Adrenal gland (tissue), 12 donors: ENCODE data around the gene HOXD8. TPM values are rescaled to one million over a fixed set of nuclear protein-coding genes. Genes with fewer than 3 reads are reported as not detected.
A peak's percentile ranks its signal among the peaks of the same experiment; 100 is the strongest.

Experiments
- DNase-seq, 7 donors: peaks; one replicate each; pipeline ENCODE4 v3.0.0-alpha.2; 2019 to 2020
- H3K27ac ChIP-seq, 5 donors: fragments of 200-600 bp; sonication (generic) in 4 of 5; 1 replicate in 3 of 5; 2 replicates in 2 of 5; pipeline versions ENCODE4 v1.5.1 to v1.8.0; 2016 to 2020; ENCODE audit warnings: mild to moderate bottlenecking in 1 of 5
- H3K27me3 ChIP-seq: fragments of 200-600 bp; 2 replicates; pipeline ENCODE4 v1.8.0; 2021
- H3K36me3 ChIP-seq, 2 donors: fragments of 200-600 bp; replicated peaks in 1 of 2; 1 replicate in 1 of 2; 2 replicates in 1 of 2; pipeline versions ENCODE4 v1.5.1 to v1.8.0; 2018 to 2022
- H3K4me1 ChIP-seq, 2 donors: fragments of 200-600 bp; replicated peaks in 1 of 2; 1 replicate in 1 of 2; 2 replicates in 1 of 2; pipeline versions ENCODE4 v1.5.1 to v1.8.0; 2018 to 2021
- H3K4me3 ChIP-seq, 4 donors: fragments of 200-600 bp; sonication (generic) in 3 of 4; one replicate each; pipeline ENCODE4 v1.5.1; 2016 to 2018
- H3K9me3 ChIP-seq, 3 donors: fragments of 200-600 bp; sonication (generic) in 1 of 3; replicated peaks in 1 of 3; 1 replicate in 2 of 3; 2 replicates in 1 of 3; pipeline versions ENCODE4 v1.5.1 to v1.8.0; 2016 to 2021
- POLR2A ChIP-seq, 2 donors: fragments of 450-650 bp; IDR thresholded peaks; one replicate each; pipeline ENCODE4 v1.6.1; 2017; ENCODE audit warnings: antibody characterized with exemption in 2 of 2, mild to moderate bottlenecking in 2 of 2, moderate library complexity in 1 of 2
- WGBS, 4 donors: extraction: QIAGEN DNeasy Blood & Tissue Kit in 2 of 4; methylation state at CpG; one replicate each; pipeline versions ENCODE4 v1.1.5 to v1.1.7; 2013 to 2017; 5-methylcytosine and 5-hydroxymethylcytosine counted together
- intact Hi-C, 2 donors: fragments of 100-400 bp; cut with DNase I; formaldehyde crosslinking; loops; one replicate each; pipeline versions ENCODE4 v1.14.1 to v1.15.0; 2022 to 2023
- polyA plus RNA-seq, 3 donors: library from polyadenylated mRNA; stranded (reverse); fragments of 200-250 nt in 2 of 3; fragments of 350-450 nt in 1 of 3; fragmentation: Illumina TruSeq in 1 of 3; extraction: RNeasy Lipid Tissue Mini Kit (QIAGEN cat#74804) in 1 of 3; gene quantifications; one replicate each; pipeline ENCODE4 v1.2.3, GENCODE V29; 2013 to 2014
- total RNA-seq, 9 donors: library from RNA; depleted of rRNA in 4 of 9; stranded (reverse); fragments of >200 nt in 4 of 9; fragments of 120-200 nt in 1 of 9; fragmentation: NEBNext Ultra II Directional in 1 of 9; extraction: Animal tissue kit (Norgen Biotek cat#: 25700) in 1 of 9; gene quantifications; one replicate each; pipeline versions ENCODE4 v1.1.0 to v1.2.4, GENCODE V29; 2013 to 2023
- TF ChIP-seq, protein P1 (sequence below), 6 experiments: fragments of 450-650 bp in 4 of 6; fragments of 200-600 bp in 2 of 6; sonication (generic) in 1 of 6; IDR thresholded peaks; 1 replicate in 5 of 6; 2 replicates in 1 of 6; pipeline versions ENCODE4 v1.5.1 to v1.8.0; 2016 to 2021; ENCODE audit warnings: antibody characterized with exemption in 6 of 6, mild to moderate bottlenecking in 2 of 6, moderate library complexity in 1 of 6
- donor health status: healthy with polysubstance abuse.
- donor health status: Bipolar disorder and iron deficiency.
- donor health status: DM: yes; HTN: yes; CAD: no.
- donor health status: DM: no; HTN: no; CAD: no.
- donor health status: DM: no; HTN: no; CAD: no.
- donor health status: DM: yes; HTN: yes; CAD: no.

Gene HOXD8
- total and polyA plus RNA-seq, 12 donors: 11.3 to 46.2 (median 33.3) TPM

DNA sequence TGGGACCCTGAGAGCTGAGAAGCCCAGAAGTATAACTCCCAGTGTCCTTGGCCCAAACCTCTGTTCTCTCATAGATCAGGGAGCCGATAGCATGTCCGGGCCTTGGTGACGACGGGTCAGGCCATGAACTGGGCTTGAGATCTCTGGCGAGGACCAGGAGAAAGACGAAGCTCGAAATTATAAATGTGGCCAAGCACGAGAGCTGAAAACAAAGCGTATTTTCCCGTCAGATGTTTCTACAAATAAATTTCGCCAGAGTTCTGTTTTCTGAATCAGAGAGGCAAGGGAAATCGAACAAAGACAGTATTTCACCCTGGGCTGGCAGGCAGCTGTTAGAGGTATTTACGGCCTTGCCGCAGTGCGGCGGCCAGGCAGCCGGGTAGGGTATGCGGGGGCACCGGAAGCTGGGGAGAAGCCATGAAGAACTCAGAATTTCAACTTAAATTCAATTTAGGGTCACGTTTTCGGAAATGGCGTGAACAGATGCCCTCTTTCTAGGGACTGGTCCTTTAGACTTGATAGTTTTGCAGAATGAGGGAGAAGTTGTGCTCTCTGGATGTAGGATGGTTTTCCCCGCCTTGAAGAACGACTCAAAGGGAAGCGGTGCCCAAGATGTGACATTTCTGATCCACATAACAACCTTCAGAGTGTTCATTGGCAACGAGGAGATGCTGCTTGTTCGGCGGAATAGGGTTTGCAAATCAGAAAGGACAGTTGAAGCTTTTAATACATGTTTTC, 9.6 kb downstream of the HOXD8 start:
- Histone ChIP-seq H3K4me1 (peaks cover 31 to 46% of the 10 kb centered on the region in 2 donors), H3K27ac (peak overlapping the region; percentile 58 to 97 (median 78)), H3K9me3 (no peaks in the 10 kb centered on the region), H3K27me3 (no peaks in the 10 kb centered on the region), H3K36me3 (no peaks in the 10 kb centered on the region), H3K4me3 (peak overlapping the region in 2 of 4 donors; percentile 13 to 96)
- 15 to 38% (median 26%) methylated on average over 27 to 28 of the region's 28 CpGs for WGBS, 4 donors
- no peak for TF ChIP-seq POLR2A (IDR thresholded peaks at IDR 0.05)
- TF ChIP-seq, protein P1, sequence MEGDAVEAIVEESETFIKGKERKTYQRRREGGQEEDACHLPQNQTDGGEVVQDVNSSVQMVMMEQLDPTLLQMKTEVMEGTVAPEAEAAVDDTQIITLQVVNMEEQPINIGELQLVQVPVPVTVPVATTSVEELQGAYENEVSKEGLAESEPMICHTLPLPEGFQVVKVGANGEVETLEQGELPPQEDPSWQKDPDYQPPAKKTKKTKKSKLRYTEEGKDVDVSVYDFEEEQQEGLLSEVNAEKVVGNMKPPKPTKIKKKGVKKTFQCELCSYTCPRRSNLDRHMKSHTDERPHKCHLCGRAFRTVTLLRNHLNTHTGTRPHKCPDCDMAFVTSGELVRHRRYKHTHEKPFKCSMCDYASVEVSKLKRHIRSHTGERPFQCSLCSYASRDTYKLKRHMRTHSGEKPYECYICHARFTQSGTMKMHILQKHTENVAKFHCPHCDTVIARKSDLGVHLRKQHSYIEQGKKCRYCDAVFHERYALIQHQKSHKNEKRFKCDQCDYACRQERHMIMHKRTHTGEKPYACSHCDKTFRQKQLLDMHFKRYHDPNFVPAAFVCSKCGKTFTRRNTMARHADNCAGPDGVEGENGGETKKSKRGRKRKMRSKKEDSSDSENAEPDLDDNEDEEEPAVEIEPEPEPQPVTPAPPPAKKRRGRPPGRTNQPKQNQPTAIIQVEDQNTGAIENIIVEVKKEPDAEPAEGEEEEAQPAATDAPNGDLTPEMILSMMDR (IDR thresholded peaks at IDR 0.05): no peak
- DNase-seq: peak in 6 of 7 donors; percentile 45 to 71 (median 54)
- intact Hi-C loops: no loop called here

DNA sequence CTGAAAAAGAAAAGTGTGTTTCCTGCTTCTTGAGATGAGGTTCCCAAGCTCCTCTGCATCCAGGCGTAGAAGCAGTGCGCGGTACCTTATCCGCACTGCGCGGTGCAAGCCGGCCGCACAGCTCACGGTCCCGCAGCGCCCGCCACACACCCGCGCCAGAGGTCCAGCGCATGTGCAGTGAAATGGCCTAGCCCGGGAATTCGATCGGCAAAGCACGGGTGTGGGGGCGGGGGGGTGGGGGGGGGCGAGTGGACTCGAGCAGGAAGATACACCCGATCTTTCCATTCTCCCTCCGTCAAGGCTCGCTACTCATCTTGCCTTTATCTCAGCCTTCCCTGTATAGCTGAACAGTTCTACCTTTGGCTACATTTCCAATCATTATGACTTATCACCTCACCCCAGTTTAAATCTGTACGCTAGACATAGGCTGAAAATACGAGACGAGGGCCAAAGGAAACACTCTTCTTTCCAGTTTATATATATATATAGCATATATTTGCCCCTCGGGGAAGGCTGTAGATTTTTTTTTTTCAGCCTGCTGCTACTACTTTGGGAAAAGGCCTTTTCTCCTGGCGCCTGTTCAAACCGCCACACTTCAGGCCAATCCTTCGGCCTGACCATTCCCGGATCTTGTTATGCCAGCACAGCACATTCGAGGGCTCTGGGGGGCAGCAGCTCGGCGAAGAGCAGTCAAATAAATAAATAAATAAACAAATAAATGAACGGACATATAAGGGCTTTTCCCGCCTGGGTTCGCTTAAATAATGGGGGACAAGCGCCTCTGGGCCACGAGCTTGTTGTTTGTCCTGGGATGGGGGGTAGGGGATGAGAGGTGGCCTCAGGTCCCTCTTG, 10.4 kb downstream of the HOXD8 start:
- peaks cover 28 to 39% of the 10 kb centered on the region in 2 donors for H3K4me1 ChIP-seq
- no peaks in the 10 kb centered on the region for H3K27me3 ChIP-seq
- TF ChIP-seq, protein P1 (IDR thresholded peaks at IDR 0.05): no peak
- TF ChIP-seq POLR2A (IDR thresholded peaks at IDR 0.05): peak in 1 of 2 donors; percentile 24
- H3K27ac ChIP-seq: peak overlapping the region; percentile 58 to 97 (median 78)
- intact Hi-C loops: loop anchor here (2.0 to 5.0 kb wide), 3 partner anchors 312 to 497 kb away; no protein-coding TSS in a partner anchor
- H3K4me3 ChIP-seq: peak overlapping the region in 2 of 4 donors; percentile 38 to 96
- peak in 6 of 7 donors; percentile 43 to 75 (median 52) for DNase-seq
- no peaks in the 10 kb centered on the region for H3K9me3 ChIP-seq
- 17 to 32% (median 19%) methylated on average over 27 to 41 of the region's 41 CpGs for WGBS, 4 donors
- H3K36me3 ChIP-seq: no peaks in the 10 kb centered on the region

DNA sequence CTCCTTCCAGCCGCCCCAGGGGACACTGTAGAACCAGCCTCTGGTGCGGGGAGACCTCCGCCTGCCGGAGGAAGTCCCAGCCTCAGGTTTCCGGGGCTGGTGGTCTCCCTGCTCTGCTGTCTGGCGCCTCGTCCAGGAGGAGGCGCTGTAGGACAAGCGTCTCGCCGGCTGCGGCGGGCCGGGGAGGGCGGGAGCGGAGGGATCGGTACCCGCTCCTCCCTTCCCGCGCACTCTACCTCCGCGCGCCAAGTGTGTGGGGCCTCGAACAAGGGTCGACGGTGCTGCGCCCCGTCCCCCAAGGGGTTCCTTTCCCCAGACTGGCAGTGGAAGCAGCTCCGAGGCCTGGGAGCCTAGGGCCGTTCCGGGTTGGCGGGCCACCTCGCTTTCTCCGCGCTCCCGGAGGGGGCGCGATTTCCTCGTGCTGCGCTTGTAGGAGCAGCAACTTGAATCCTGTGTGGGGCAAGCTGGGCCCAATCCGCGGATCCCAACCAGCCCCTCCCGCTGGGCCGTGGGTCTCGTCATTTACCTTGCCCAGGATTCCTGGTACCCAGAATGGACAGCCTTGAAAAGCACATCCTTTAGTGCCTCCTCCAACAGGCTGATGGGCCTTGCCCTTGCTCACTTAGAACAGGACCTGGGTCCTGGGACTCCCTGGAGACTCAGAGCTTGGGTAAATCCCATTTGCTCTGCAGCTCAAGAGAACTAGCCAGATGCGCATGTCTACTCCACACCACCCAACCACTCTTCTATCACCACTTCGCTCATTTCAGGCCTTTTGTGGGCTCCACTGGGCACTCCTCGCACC, 11.2 kb downstream of the HOXD8 start:
- Histone ChIP-seq H3K27ac (peak overlapping the region; percentile 12 to 97 (median 78)), H3K9me3 (no peaks in the 10 kb centered on the region), H3K36me3 (no peaks in the 10 kb centered on the region), H3K4me1 (peaks cover 20 to 32% of the 10 kb centered on the region in 2 donors), H3K27me3 (no peaks in the 10 kb centered on the region), H3K4me3 (peak overlapping the region in 2 of 4 donors; percentile 38 to 96)
- WGBS, 4 donors: 7 to 35% (median 14%) methylated on average over 9 to 48 of the region's 48 CpGs
- intact Hi-C loops: loop anchor here (2.0 to 5.0 kb wide), 3 partner anchors 312 to 497 kb away; no protein-coding TSS in a partner anchor
- peak; percentile 63 to 84 (median 80) for DNase-seq
- TF ChIP-seq POLR2A (IDR thresholded peaks at IDR 0.05): no peak
- TF ChIP-seq, protein P1 (IDR thresholded peaks at IDR 0.05): peak; percentile 89 to 99 (median 95)
